Adipocyte (in vitro differentiated cells): ENCODE results near the gene NAGLU.
"Not testable (repeated sequence)": the region's sequence is repeated elsewhere in the genome, so short reads cannot be mapped to it uniquely, and the experiment has no call there.

ENCODE experiments used
- DNase-seq: peaks from one replicate; pipeline ENCODE4 v3.0.0-alpha.2; 2015; ENCODE audit warnings: low read depth
- H3K27me3 ChIP-seq: replicated peaks from 2 replicates; pipeline ENCODE4 v1.7.0; 2013; ENCODE audit warnings: mild to moderate bottlenecking, low read length, moderate library complexity; ENCODE audit not compliant: control insufficient read depth, insufficient read depth
- H3K36me3 ChIP-seq: 2 replicates; pipeline ENCODE4 v1.7.0; 2013; ENCODE audit warnings: low read length, mild to moderate bottlenecking, moderate library complexity; ENCODE audit not compliant: control insufficient read depth, insufficient read depth, severe bottlenecking
- H3K4me1 ChIP-seq: 2 replicates; pipeline ENCODE4 v1.7.0; 2013; ENCODE audit warnings: mild to moderate bottlenecking, low read length, moderate library complexity; ENCODE audit not compliant: control insufficient read depth, insufficient read depth
- H3K4me3 ChIP-seq: 2 replicates; pipeline ENCODE4 v1.7.0; 2013; ENCODE audit warnings: mild to moderate bottlenecking, low read length, moderate library complexity
- H3K9ac ChIP-seq: 2 replicates; pipeline ENCODE4 v1.7.0; 2013; ENCODE audit warnings: mild to moderate bottlenecking, low read length, moderate library complexity
- H3K9me3 ChIP-seq: 2 replicates; pipeline ENCODE4 v1.7.0; 2013; ENCODE audit warnings: mild to moderate bottlenecking, low read length, moderate library complexity; ENCODE audit not compliant: control insufficient read depth

The NAGLU gene

GRCh38 chr17:42547698-42548069, 11.6 kb downstream of the NAGLU start:
- H3K9ac ChIP-seq = no peak overlapping the region
- H3K4me1 ChIP-seq = peaks cover 3% of the 10 kb centered on the region

DNA sequence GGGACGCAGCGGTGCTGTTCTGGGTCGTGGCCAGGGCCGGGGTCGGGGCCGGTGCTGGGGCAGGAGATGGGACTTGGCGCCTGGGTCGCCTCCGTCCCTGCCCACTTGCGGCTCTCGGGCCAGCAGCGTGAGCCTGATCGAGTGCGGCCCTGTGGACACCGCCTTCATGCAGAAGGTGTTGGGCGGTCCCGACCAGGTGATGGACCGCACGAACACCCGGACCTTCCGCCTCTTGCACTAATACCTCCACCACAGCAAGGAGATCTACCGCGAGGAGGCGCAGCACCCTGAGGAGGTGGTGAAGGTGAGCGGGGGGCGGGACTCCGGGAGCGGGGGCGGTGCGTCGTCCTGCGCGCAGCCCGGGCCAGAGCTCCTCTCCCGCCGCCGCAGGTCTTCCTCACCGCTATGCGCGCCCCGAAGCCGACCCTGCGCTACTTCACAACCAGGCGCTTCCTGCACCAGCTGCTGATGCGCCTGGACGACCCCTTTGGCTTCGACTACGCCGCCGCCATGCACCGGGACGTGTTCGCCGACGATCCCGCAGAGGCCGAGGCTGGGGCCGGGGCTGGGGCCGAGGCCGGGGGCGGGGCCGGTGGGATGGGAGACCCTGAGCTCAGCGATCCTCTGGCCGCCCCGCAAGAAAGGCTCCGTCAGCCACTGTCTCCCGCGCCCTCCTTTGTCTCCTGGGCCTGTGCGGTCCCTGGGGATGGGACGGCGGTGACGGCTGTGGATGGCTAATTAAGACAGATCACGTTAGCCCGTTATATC, 12.2 kb downstream of the NAGLU start:
- Histone ChIP-seq H3K27me3 (no peaks in the 10 kb centered on the region), H3K9me3 (no peaks in the 10 kb centered on the region), H3K4me3 (no peak overlapping the region), H3K9ac (no peak overlapping the region), H3K4me1 (peaks cover 4% of the 10 kb centered on the region), H3K36me3 (peaks cover 20% of the 10 kb centered on the region)
- DNase-seq = no peak

More at GRCh38 chr17:42547698-42548069, 11.6 kb downstream of the NAGLU start:
- Histone ChIP-seq H3K27me3 (no peaks in the 10 kb centered on the region), H3K4me3 (no peak overlapping the region), H3K9me3 (no peaks in the 10 kb centered on the region), H3K36me3 (peaks cover 25% of the 10 kb centered on the region)
- DNase-seq = no peak

DNA sequence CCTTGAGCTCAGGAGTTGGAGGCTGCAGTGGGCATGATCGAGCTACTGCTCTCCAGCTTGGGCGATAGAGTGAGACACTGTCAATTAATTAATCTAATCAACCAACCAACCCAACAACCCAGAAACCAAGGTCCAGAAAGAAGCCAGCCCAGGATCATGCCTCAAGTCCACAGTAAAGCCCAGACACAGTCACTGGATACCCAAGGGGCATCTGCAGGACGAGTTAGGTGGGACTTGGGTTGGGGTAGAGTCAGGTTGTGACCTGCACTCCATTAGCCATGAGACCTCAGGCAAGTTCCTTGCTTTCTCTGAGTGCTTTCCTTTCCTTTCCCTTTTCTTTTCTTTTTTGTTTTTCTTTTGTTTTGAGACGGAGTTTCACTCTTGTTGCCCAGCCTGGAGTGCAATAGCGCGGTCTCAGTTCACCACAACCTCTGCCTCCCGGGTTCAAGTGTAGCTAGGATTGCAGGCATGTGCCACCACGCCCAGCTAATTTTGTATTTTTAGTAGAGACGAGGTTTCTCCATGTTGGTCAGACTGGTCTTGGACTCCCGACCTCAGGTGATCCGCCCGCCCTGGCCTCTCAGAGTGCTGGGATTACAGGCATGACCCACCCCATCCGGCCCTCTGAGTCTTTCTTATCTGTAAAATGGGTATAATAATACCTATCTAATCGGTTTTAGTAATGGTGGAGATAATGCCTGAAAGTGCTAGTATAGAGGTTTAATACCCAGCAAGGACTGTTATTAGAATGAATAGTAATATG, 13.1 kb downstream of the NAGLU start:
- no peak overlapping the region for H3K4me3 ChIP-seq
- no peak overlapping the region for H3K9ac ChIP-seq
- no peaks in the 10 kb centered on the region for H3K9me3 ChIP-seq
- H3K27me3 ChIP-seq = no peaks in the 10 kb centered on the region
- peaks cover 12% of the 10 kb centered on the region for H3K4me1 ChIP-seq
- DNase-seq = no peak
- H3K36me3 ChIP-seq = peaks cover 11% of the 10 kb centered on the region

DNA sequence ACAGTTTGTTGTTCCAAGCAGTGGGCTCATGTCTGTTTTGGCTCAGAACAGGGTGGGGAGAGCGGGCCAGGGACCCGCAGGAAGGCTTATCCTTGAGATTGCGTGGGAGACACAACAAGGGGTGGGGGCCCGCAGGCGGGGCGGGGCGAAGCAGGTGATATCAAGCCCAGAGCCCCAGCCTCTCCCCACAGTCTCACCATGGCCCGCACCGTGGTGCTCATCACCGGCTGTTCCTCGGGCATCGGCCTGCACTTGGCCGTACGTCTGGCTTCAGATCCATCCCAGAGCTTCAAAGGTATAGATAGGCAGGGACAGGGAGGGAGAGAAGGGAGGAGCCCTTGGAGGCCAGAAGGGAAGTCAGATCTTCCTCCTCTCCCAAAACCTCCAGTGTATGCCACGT, 16.7 kb downstream of the NAGLU start, which contains the start of gene HSD17B1:
TSS of gene HSD17B1 (plus strand) at position 188 of the 400 bp plus-strand sequence. CDS start at position 199, 11 bp downstream.
- peaks cover 16% of the 10 kb centered on the region for H3K4me1 ChIP-seq
- peak within 1 kb of the TSS; percentile 90 for H3K9ac ChIP-seq
- not testable (repeated sequence) for DNase-seq, H3K27me3 ChIP-seq, H3K36me3 ChIP-seq, H3K9me3 ChIP-seq
- H3K4me3 ChIP-seq = peak within 1 kb of the TSS; percentile 88

GRCh38 chr17:42553161-42553818, 17.2 kb downstream of the NAGLU start:
- Histone ChIP-seq H3K4me1 (peaks cover 16% of the 10 kb centered on the region), H3K4me3 (peak overlapping the region; percentile 88), H3K27me3 (no peaks in the 10 kb centered on the region), H3K9me3 (no peaks in the 10 kb centered on the region), H3K36me3 (no peaks in the 10 kb centered on the region), H3K9ac (peak overlapping the region; percentile 90)
- DNase-seq = no peak

DNA sequence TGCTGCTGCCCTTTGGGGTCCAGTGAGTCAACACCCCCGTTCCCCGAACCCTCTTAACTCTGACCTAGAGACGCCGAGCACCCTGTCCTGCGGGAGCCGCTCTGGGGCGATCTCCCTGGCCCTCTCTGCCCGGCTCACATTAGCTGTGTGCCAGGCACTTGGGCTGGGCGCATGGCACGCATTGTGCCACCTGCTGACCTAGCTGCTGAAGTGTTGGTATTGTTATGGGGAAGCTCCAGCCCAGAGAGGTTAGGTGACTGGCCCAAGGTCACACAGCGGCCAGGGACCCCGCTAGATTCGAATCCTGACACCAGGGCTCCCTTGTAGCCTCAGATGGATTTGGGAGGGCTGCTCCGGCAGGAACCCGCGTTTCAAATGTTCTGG, 17.8 kb downstream of the NAGLU start:
- no peak for DNase-seq
- no peaks in the 10 kb centered on the region for H3K27me3 ChIP-seq
- H3K4me3 ChIP-seq = peak overlapping the region; percentile 88
- H3K9ac ChIP-seq = peak overlapping the region; percentile 90
- no peaks in the 10 kb centered on the region for H3K36me3 ChIP-seq
- H3K9me3 ChIP-seq = no peaks in the 10 kb centered on the region
- H3K4me1 ChIP-seq = peaks cover 16% of the 10 kb centered on the region

DNA sequence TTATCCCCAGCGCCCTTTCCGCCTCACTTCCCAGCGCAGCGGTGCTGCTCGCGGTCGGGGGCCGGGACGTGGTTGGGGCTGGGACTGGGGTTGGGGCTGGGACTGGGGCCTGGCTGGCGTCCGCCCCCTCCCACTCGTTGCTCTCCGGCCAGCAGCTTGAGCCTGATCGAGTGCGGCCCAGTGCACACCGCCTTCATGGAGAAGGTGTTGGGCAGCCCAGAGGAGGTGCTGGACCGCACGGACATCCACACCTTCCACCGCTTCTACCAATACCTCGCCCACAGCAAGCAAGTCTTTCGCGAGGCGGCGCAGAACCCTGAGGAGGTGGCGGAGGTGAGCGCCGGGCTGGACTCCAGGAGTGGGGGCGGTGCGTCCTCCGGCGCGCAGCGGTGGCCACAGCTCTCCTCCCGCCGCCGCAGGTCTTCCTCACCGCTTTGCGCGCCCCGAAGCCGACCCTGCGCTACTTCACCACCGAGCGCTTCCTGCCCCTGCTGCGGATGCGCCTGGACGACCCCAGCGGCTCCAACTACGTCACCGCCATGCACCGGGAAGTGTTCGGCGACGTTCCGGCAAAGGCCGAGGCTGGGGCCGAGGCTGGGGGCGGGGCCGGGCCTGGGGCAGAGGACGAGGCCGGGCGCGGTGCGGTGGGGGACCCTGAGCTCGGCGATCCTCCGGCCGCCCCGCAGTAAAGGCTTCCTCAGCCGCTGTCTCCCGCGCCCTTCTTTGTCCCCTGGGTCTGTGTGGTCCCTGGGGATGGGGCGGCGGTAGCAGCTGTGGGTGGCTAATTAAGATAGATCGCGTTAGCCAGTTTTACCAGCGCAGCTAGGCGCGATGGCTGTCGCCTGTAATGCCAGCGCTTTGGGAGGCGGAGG, 18.4 kb downstream of the NAGLU start:
- Histone ChIP-seq H3K9ac (peak overlapping the region; percentile 90), H3K4me1 (peaks cover 16% of the 10 kb centered on the region), H3K27me3 (no peaks in the 10 kb centered on the region), H3K9me3 (no peaks in the 10 kb centered on the region), H3K4me3 (peak overlapping the region; percentile 88), H3K36me3 (no peaks in the 10 kb centered on the region)
- DNase-seq = peak; percentile 91

DNA sequence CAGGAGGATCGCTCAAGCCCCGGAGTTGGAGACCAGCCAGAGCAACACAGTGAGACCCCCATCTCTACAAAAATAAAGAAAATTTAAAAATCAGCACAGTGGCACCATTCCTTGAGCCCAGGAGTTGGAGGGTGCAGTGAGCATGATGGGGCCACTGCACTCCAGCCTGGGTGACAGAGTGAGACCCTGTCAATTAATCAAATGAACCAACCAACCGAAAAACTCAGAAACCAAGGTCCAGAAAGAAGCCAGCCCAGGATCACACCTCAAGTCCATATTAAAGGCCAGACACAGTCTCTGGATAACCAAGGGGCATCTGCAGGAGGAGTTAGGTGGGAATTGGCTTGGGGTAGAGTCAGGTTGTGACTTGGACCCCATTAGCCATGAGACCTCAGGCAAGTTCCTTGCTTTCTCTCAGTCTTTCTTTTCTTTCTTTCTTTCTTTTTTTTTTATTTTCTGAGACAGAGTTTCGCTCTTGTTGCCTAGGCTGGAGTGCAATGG, 19.1 kb downstream of the NAGLU start:
- peak overlapping the region; percentile 90 for H3K9ac ChIP-seq
- H3K27me3 ChIP-seq = no peaks in the 10 kb centered on the region
- no peaks in the 10 kb centered on the region for H3K9me3 ChIP-seq
- H3K4me3 ChIP-seq = peak overlapping the region; percentile 88
- no peak for DNase-seq
- H3K4me1 ChIP-seq = peaks cover 17% of the 10 kb centered on the region
- H3K36me3 ChIP-seq = no peaks in the 10 kb centered on the region

- H3K9ac ChIP-seq, H3K9me3 ChIP-seq, H3K36me3 ChIP-seq, H3K27me3 ChIP-seq, DNase-seq, H3K4me3 ChIP-seq: not testable (repeated sequence)
- H3K4me1 ChIP-seq = peaks cover 23% of the 10 kb centered on the region
Measured at GRCh38 chr17:42555961-42556617, 20.0 kb downstream of the NAGLU start.

DNA sequence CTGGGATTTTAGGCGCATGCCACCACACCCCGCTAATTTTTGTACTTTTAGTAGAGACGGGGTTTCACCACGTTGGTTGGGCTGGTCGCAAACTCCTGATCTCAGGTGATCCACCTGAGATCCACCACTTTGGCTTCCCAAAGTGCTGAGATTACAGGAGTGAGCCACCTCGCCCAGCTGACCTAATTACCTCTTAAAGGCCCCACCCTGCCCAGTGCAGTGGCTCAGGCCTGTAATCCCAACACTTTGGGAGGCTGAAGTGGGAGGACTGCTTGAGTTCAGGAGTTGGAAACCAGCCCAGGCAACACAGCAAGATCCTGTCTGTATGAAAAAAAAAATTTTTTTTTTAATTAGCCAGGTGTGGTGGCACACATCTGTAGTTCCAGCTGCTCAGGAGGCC, 23.0 kb downstream of the NAGLU start:
- Histone ChIP-seq H3K27me3 (no peaks in the 10 kb centered on the region), H3K9me3 (no peaks in the 10 kb centered on the region), H3K4me3 (no peak overlapping the region), H3K9ac (no peak overlapping the region), H3K4me1 (peaks cover 31% of the 10 kb centered on the region), H3K36me3 (no peaks in the 10 kb centered on the region)
- DNase-seq = no peak
